ENCODE results near the gene LIN9.

LIN9 gene

DNA sequence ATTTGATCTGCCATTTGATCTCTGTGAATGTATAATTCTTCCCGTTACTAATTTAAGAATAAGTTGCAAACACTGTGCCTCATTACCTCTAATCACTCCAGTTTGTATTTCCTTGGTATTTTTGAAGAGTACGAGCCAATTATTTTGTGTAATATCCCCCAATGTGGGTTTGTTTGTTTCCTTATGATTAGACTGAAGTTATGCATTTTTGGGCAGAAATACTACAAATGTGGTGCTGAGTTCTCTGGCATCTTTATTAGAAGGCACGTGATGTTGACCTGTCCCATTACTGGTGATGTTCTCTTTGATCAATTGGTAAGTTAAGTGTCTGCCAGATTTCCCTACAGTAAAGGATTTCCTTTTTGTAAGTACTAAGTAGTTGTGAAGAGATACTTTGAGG is 75.2 kb downstream of the LIN9 start:
- no peaks in the 10 kb centered on the region for H3K9me3 ChIP-seq (ENCODE audit: insufficient read depth, low read length)
- peak overlapping the region; percentile 51 for H3K4me2 ChIP-seq (ENCODE audit: low read depth, low read length, poor library complexity, severe bottlenecking)
- no peaks in the 10 kb centered on the region for H3K9me2 ChIP-seq (replicated peaks; ENCODE audit: insufficient read depth, low read length)
- no peaks in the 10 kb centered on the region for H4K20me1 ChIP-seq (ENCODE audit: low read depth, low read length)
- TF ChIP-seq CTCF (IDR thresholded peaks at IDR 0.05; ENCODE audit: insufficient read depth, low read length, poor library complexity, severe bottlenecking) (no peak), EZH2phosphoT487 (conservative IDR thresholded peaks at IDR 0.05; ENCODE audit: low read length) (no peak)
- peaks cover 20% of the 10 kb centered on the region for H3F3A ChIP-seq (ENCODE audit: insufficient read depth)
- no peaks in the 10 kb centered on the region for H3K27me3 ChIP-seq (ENCODE audit: low read length)
- H2AFZ ChIP-seq (ENCODE audit: low read depth, low read length, severe bottlenecking), result no peak overlapping the region
- no peaks in the 10 kb centered on the region for H3K79me2 ChIP-seq (ENCODE audit: insufficient read depth, low read length)
- H3K27ac ChIP-seq (ENCODE audit: low read depth, low read length), result peak overlapping the region; percentile 58
- peak overlapping the region; percentile 24 for H3K4me3 ChIP-seq (ENCODE audit: insufficient read depth, low read length, poor library complexity, severe bottlenecking)
- H3K9ac ChIP-seq (ENCODE audit: low read length), result no peak overlapping the region; the same call in 1 of the 2 replicates
- H3K36me3 ChIP-seq (ENCODE audit: low read length), result peaks cover 37% of the 10 kb centered on the region

GRCh38 chr1:226233293-226233692 is 75.7 kb downstream of the LIN9 start:
- H3F3A ChIP-seq (ENCODE audit: insufficient read depth), result peaks cover 20% of the 10 kb centered on the region
- no peaks in the 10 kb centered on the region for H3K27me3 ChIP-seq (ENCODE audit: low read length)
- H3K36me3 ChIP-seq (ENCODE audit: low read length), result peaks cover 32% of the 10 kb centered on the region
- H3K4me2 ChIP-seq (ENCODE audit: low read depth, low read length, poor library complexity, severe bottlenecking), result peak overlapping the region; percentile 51
- peak overlapping the region; percentile 58 for H3K27ac ChIP-seq (ENCODE audit: low read depth, low read length)
- H3K79me2 ChIP-seq (ENCODE audit: insufficient read depth, low read length), result no peaks in the 10 kb centered on the region
- no peak for TF ChIP-seq EZH2phosphoT487 (conservative IDR thresholded peaks at IDR 0.05; ENCODE audit: low read length)
- TF ChIP-seq CTCF (IDR thresholded peaks at IDR 0.05; ENCODE audit: insufficient read depth, low read length, poor library complexity, severe bottlenecking), result no peak
- no peaks in the 10 kb centered on the region for H4K20me1 ChIP-seq (ENCODE audit: low read depth, low read length)
- no peak overlapping the region for H2AFZ ChIP-seq (ENCODE audit: low read depth, low read length, severe bottlenecking)
- no peak overlapping the region for H3K4me3 ChIP-seq (ENCODE audit: insufficient read depth, low read length, poor library complexity, severe bottlenecking)
- H3K9me3 ChIP-seq (ENCODE audit: insufficient read depth, low read length), result no peaks in the 10 kb centered on the region
- no peaks in the 10 kb centered on the region for H3K9me2 ChIP-seq (replicated peaks; ENCODE audit: insufficient read depth, low read length)
- H3K9ac ChIP-seq (ENCODE audit: low read length), result no peak overlapping the region

DNA sequence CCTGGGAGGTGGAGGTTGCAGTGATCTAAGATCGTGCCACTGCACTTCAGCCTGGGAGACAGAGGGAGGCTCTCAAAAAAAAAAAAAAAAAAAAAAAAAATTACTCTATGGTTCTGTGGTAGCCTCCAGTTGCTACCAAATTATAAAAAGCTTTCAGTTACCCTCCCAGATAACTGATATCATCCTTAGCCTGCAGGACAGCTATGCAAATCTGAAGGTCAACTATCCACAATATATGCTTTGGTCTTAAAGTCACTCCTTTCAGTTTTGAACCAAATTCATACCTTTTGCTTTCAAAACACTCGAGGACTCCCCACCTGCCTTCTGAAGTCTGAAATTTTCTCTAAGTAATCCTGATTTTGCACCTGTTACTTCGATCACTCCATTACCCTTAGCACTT is 82.4 kb downstream of the LIN9 start:
- Histone ChIP-seq H3K36me3 (ENCODE audit: low read length) (peaks cover 5% of the 10 kb centered on the region; the same call in 1 of the 2 replicates), H3K4me2 (ENCODE audit: low read depth, low read length, poor library complexity, severe bottlenecking) (no peak overlapping the region), H3K9me2 (replicated peaks; ENCODE audit: insufficient read depth, low read length) (no peaks in the 10 kb centered on the region), H3F3A (ENCODE audit: insufficient read depth) (peaks cover 12% of the 10 kb centered on the region), H3K27ac (ENCODE audit: low read depth, low read length) (no peak overlapping the region), H3K27me3 (ENCODE audit: low read length) (no peaks in the 10 kb centered on the region), H3K9ac (ENCODE audit: low read length) (no peak overlapping the region), H3K9me3 (ENCODE audit: insufficient read depth, low read length) (no peaks in the 10 kb centered on the region), H3K4me3 (ENCODE audit: insufficient read depth, low read length, poor library complexity, severe bottlenecking) (no peak overlapping the region), H3K79me2 (ENCODE audit: insufficient read depth, low read length) (no peaks in the 10 kb centered on the region), H4K20me1 (ENCODE audit: low read depth, low read length) (no peaks in the 10 kb centered on the region), H2AFZ (ENCODE audit: low read depth, low read length, severe bottlenecking) (no peak overlapping the region)
- TF ChIP-seq EZH2phosphoT487 (conservative IDR thresholded peaks at IDR 0.05; ENCODE audit: low read length), result no peak
- TF ChIP-seq CTCF (IDR thresholded peaks at IDR 0.05; ENCODE audit: insufficient read depth, low read length, poor library complexity, severe bottlenecking), result no peak

Measured in SU-DHL-6 (cell line).